ENCODE results near the gene ADAMTS19.

DNA sequence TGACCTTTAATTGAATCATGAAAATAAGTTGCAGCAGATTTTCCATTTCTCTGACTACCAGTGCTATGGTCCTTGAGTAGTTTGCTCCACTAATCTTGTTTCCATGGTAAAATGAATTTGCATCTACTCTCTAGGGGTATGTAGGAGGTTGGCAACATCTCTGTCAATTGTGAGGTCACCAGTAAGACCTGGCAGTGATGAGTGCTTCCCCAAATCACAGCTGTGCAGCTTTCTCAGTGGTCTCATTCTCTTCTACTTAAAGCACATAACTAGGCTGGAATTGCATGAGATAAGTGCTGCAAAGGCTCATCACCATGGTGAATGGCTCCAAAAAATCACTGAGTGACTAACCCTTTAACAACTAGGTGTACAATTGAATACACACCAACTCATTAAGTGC is 36.3 kb downstream of the ADAMTS19 start:
- TF ChIP-seq CTCF (IDR thresholded peaks at IDR 0.05): no peak
- TF ChIP-seq POLR2A (IDR thresholded peaks at IDR 0.05): no peak
